Mesenchymal stem cell (in vitro differentiated cells and primary cell): ENCODE results near the gene STIM1.

Source experiments
- DNase-seq: peaks from one replicate; pipeline ENCODE4 v3.0.0-alpha.2; 2013
- H2AFZ ChIP-seq: one replicate; pipeline ENCODE4 v1.6.1; 2013; ENCODE audit warnings: low read depth, mild to moderate bottlenecking, control low read depth, inconsistent platforms, low read length, moderate library complexity
- H2AK5ac ChIP-seq: 2 replicates; pipeline ENCODE4 v1.6.1; 2013; ENCODE audit warnings: low read length, moderate library complexity, mild to moderate bottlenecking, inconsistent platforms; ENCODE audit not compliant: severe bottlenecking
- H2BK120ac ChIP-seq: one replicate; pipeline ENCODE4 v1.6.1; 2013; ENCODE audit warnings: low read depth, mild to moderate bottlenecking, inconsistent platforms, low read length, moderate library complexity
- H2BK12ac ChIP-seq, 2 experiments: one replicate each; pipeline ENCODE4 v1.6.1; 2013; ENCODE audit warnings: inconsistent platforms in 2 of 2, low read length in 2 of 2, mild to moderate bottlenecking in 2 of 2, moderate library complexity in 2 of 2, control low read depth in 1 of 2
- H2BK15ac ChIP-seq: one replicate; pipeline ENCODE4 v1.6.1; 2013; ENCODE audit warnings: mild to moderate bottlenecking, low read depth, inconsistent platforms; ENCODE audit not compliant: poor library complexity, severe bottlenecking
- H2BK5ac ChIP-seq: 2 replicates; pipeline ENCODE4 v1.6.1; 2013; ENCODE audit warnings: low read depth, mild to moderate bottlenecking, low read length, control low read depth, inconsistent platforms; ENCODE audit not compliant: poor library complexity, severe bottlenecking
- H3K14ac ChIP-seq, 2 experiments: one replicate each; pipeline ENCODE4 v1.6.1; 2013; ENCODE audit warnings: inconsistent platforms in 2 of 2, low read length in 2 of 2, control low read depth in 1 of 2, mild to moderate bottlenecking in 1 of 2, moderate library complexity in 1 of 2
- H3K18ac ChIP-seq, 2 experiments: one replicate each; pipeline ENCODE4 v1.6.1; 2013; ENCODE audit warnings: inconsistent platforms in 2 of 2, low read length in 2 of 2, control low read depth in 1 of 2, low read depth in 1 of 2, mild to moderate bottlenecking in 1 of 2
- H3K23ac ChIP-seq, 2 experiments: one replicate each; pipeline ENCODE4 v1.6.1; 2013; ENCODE audit warnings: inconsistent platforms in 2 of 2, low read length in 2 of 2, mild to moderate bottlenecking in 2 of 2, moderate library complexity in 2 of 2, control low read depth in 1 of 2
- H3K27ac ChIP-seq: 2 replicates; pipeline ENCODE4 v1.5.1; 2013; ENCODE audit warnings: mild to moderate bottlenecking, moderate library complexity, low read length, control low read depth, inconsistent platforms; ENCODE audit not compliant: poor library complexity, severe bottlenecking
- H3K27me3 ChIP-seq, 2 experiments: 2 replicates each; pipeline versions ENCODE4 v1.6.1 to v1.7.0; 2013; ENCODE audit warnings: low read length in 2 of 2, mild to moderate bottlenecking in 2 of 2, moderate library complexity in 2 of 2, control low read depth in 1 of 2, inconsistent platforms in 1 of 2; ENCODE audit not compliant: control insufficient read depth in 1 of 2, insufficient read depth in 1 of 2
- H3K36me3 ChIP-seq, 2 experiments: 2 replicates each; pipeline versions ENCODE4 v1.6.1 to v1.7.0; 2013; ENCODE audit warnings: low read length in 2 of 2, control low read depth in 1 of 2, inconsistent platforms in 1 of 2, low read depth in 1 of 2, mild to moderate bottlenecking in 1 of 2; ENCODE audit not compliant: insufficient read depth in 2 of 2, control insufficient read depth in 1 of 2
- H3K4ac ChIP-seq, 2 experiments: one replicate each; pipeline ENCODE4 v1.6.1; 2013; ENCODE audit warnings: inconsistent platforms in 2 of 2, low read length in 2 of 2, mild to moderate bottlenecking in 2 of 2, moderate library complexity in 2 of 2, control low read depth in 1 of 2, low read depth in 1 of 2
- H3K4me1 ChIP-seq: 2 replicates; pipeline ENCODE4 v1.6.1; 2013; ENCODE audit warnings: low read depth, low read length, control low read depth; ENCODE audit not compliant: control insufficient read depth, insufficient read depth
- H3K4me2 ChIP-seq: 2 replicates; pipeline ENCODE4 v1.6.1; 2013; ENCODE audit warnings: low read length, mild to moderate bottlenecking, inconsistent platforms; ENCODE audit not compliant: poor library complexity, severe bottlenecking
- H3K4me3 ChIP-seq, 2 experiments: 2 replicates each; pipeline versions ENCODE4 v1.5.1 to v1.7.0; 2013; ENCODE audit warnings: low read length in 2 of 2, mild to moderate bottlenecking in 2 of 2, control low read depth in 1 of 2, low read depth in 1 of 2; ENCODE audit not compliant: insufficient read depth in 1 of 2
- H3K79me1 ChIP-seq: replicated peaks from 2 replicates; pipeline ENCODE4 v1.6.1; 2013; ENCODE audit warnings: mild to moderate bottlenecking, control low read depth, low read length, inconsistent platforms; ENCODE audit not compliant: poor library complexity, severe bottlenecking
- H3K9ac ChIP-seq: 2 replicates; pipeline ENCODE4 v1.7.0; 2013; ENCODE audit warnings: mild to moderate bottlenecking, low read length, moderate library complexity
- H3K9me3 ChIP-seq: 2 replicates; pipeline ENCODE4 v1.7.0; 2013; ENCODE audit warnings: mild to moderate bottlenecking, low read length; ENCODE audit not compliant: control insufficient read depth
- H4K8ac ChIP-seq: one replicate; pipeline ENCODE4 v1.6.1; 2013; ENCODE audit warnings: inconsistent platforms, mild to moderate bottlenecking, low read length, moderate library complexity
- H4K91ac ChIP-seq: one replicate; pipeline ENCODE4 v1.6.1; 2013; ENCODE audit warnings: mild to moderate bottlenecking, low read length, inconsistent platforms
- WGBS: methylation state at CpG from one replicate; pipeline ENCODE4 v1.1.7; 2013; ENCODE audit warnings: mixed read lengths; 5-methylcytosine and 5-hydroxymethylcytosine counted together

The STIM1 gene

GRCh38 chr11:3876613-3877012 is 21.1 kb downstream of the STIM1 start:
- Histone ChIP-seq H3K4me3 (no peak overlapping the region), H3K79me1 (peaks cover 13% of the 10 kb centered on the region), H4K91ac (no peak overlapping the region), H3K4ac (no peak overlapping the region), H3K9me3 (no peaks in the 10 kb centered on the region), H2BK120ac (no peak overlapping the region), H4K8ac (no peak overlapping the region), H3K27ac (no peak overlapping the region), H3K36me3 (peaks cover 0 to 3% of the 10 kb centered on the region in 2 experiments), H2BK15ac (no peak overlapping the region), H3K18ac (no peak overlapping the region), H3K27me3 (no peaks in the 10 kb centered on the region), H2BK5ac (no peak overlapping the region), H2BK12ac (no peak overlapping the region), H2AFZ (no peak overlapping the region), H2AK5ac (no peak overlapping the region), H3K4me1 (peaks cover 11% of the 10 kb centered on the region), H3K23ac (no peak overlapping the region), H3K14ac (no peak overlapping the region), H3K9ac (no peak overlapping the region), H3K4me2 (no peak overlapping the region)
- 98% methylated on average over 3 of the region's 3 CpGs for WGBS
- DNase-seq, result no peak

GRCh38 chr11:3877364-3878257 is 22.1 kb downstream of the STIM1 start:
- H2BK5ac ChIP-seq, result no peak overlapping the region
- no peak overlapping the region for H2BK12ac ChIP-seq
- H3K14ac ChIP-seq, result no peak overlapping the region
- no peaks in the 10 kb centered on the region for H3K36me3 ChIP-seq
- 70% methylated on average over 6 of the region's 8 CpGs for WGBS
- no peak overlapping the region for H2BK15ac ChIP-seq
- H2BK120ac ChIP-seq, result no peak overlapping the region
- peak overlapping the region; percentile 67 for H2AK5ac ChIP-seq
- H4K8ac ChIP-seq, result no peak overlapping the region
- H3K4ac ChIP-seq, result no peak overlapping the region
- H3K4me3 ChIP-seq, result no peak overlapping the region
- no peak overlapping the region for H3K4me2 ChIP-seq
- peaks cover 11% of the 10 kb centered on the region for H3K4me1 ChIP-seq
- H3K9ac ChIP-seq, result no peak overlapping the region
- no peaks in the 10 kb centered on the region for H3K9me3 ChIP-seq
- no peak overlapping the region for H3K23ac ChIP-seq
- H3K79me1 ChIP-seq, result peaks cover 9% of the 10 kb centered on the region
- DNase-seq, result no peak
- no peaks in the 10 kb centered on the region for H3K27me3 ChIP-seq
- no peak overlapping the region for H3K18ac ChIP-seq
- H3K27ac ChIP-seq, result peak overlapping the region; percentile 54
- H4K91ac ChIP-seq, result no peak overlapping the region
- no peak overlapping the region for H2AFZ ChIP-seq

DNA sequence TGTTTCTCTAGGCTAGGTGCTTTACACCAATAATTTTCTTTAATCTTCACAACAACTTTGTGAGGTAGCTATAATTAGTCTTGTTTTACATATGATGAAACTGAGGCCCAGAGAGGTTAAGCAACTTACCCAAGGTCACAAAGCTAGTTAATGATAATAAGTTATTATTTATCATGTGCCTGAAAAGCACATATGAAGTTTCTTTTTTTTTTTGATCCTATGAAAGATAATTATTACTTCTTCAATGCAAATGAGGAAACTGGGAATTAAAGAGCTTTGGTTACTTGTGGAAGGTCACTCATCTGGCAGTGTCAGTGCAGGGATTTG is 22.8 kb downstream of the STIM1 start:
- H3K4me2 ChIP-seq, result no peak overlapping the region
- H3K27me3 ChIP-seq, result no peaks in the 10 kb centered on the region
- H3K4me1 ChIP-seq, result peaks cover 11% of the 10 kb centered on the region
- H2AK5ac ChIP-seq, result no peak overlapping the region
- no peak overlapping the region for H2AFZ ChIP-seq
- H3K14ac ChIP-seq, result no peak overlapping the region
- H2BK5ac ChIP-seq, result no peak overlapping the region
- H3K79me1 ChIP-seq, result peaks cover 9% of the 10 kb centered on the region
- no peak overlapping the region for H3K4ac ChIP-seq
- no peak overlapping the region for H4K8ac ChIP-seq
- no peak overlapping the region for H3K9ac ChIP-seq
- H3K9me3 ChIP-seq, result no peaks in the 10 kb centered on the region
- no peak overlapping the region for H2BK15ac ChIP-seq
- no peak for DNase-seq
- H3K4me3 ChIP-seq, result no peak overlapping the region
- no peaks in the 10 kb centered on the region for H3K36me3 ChIP-seq
- no peak overlapping the region for H3K18ac ChIP-seq
- no peak overlapping the region for H3K23ac ChIP-seq
- H2BK12ac ChIP-seq, result no peak overlapping the region
- peak overlapping the region; percentile 54 for H3K27ac ChIP-seq
- H2BK120ac ChIP-seq, result no peak overlapping the region
- no peak overlapping the region for H4K91ac ChIP-seq

DNA sequence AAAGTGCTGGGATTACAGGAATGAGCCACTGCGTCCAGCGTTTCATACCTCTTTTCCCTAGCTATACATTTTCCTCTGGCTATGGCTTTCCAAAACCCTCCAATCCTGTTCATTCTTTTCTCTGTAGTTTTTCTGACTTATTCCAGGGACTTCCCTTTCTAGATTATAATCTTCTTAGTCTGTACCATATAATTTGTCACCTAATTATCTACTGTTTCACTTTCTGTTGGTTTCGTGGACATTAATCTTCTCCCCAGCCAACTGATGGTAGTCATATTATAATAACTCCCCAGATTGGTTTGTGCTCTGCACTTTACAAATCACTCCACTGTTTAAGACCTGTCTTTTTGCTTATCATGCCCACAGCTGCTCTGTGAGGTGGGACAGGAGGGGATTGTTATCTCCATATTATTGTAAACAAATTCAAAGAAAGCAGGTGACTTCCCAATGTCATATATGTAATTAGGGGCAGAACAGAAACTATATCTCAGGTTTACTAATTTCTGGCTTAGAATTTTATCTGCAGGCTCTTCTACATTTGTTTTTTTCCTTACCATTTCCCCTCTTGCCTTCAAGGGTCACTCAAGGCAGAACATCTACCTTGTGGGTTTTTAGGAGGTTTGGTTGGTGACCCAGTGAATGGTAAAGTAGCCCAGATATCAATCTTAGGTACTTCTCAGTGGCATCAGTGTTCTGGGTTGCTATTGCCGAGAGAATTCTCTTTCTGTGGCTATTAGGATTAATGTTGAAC is 23.9 kb downstream of the STIM1 start:
- no peak overlapping the region for H3K14ac ChIP-seq
- H4K8ac ChIP-seq, result no peak overlapping the region
- peaks cover 13% of the 10 kb centered on the region for H3K4me1 ChIP-seq
- H3K9me3 ChIP-seq, result no peaks in the 10 kb centered on the region
- H3K18ac ChIP-seq, result no peak overlapping the region
- no peak overlapping the region for H2BK15ac ChIP-seq
- H3K27me3 ChIP-seq, result no peaks in the 10 kb centered on the region
- H3K4me2 ChIP-seq, result no peak overlapping the region
- DNase-seq, result no peak
- no peak overlapping the region for H2BK12ac ChIP-seq
- peak overlapping the region; percentile 86 for H3K27ac ChIP-seq
- H2BK5ac ChIP-seq, result no peak overlapping the region
- H2AK5ac ChIP-seq, result no peak overlapping the region
- no peak overlapping the region for H4K91ac ChIP-seq
- no peaks in the 10 kb centered on the region for H3K36me3 ChIP-seq
- no peak overlapping the region for H2BK120ac ChIP-seq
- no peak overlapping the region for H2AFZ ChIP-seq
- H3K9ac ChIP-seq, result no peak overlapping the region
- H3K23ac ChIP-seq, result no peak overlapping the region
- H3K4me3 ChIP-seq, result no peak overlapping the region
- peaks cover 6% of the 10 kb centered on the region for H3K79me1 ChIP-seq
- no peak overlapping the region for H3K4ac ChIP-seq
- 89% methylated on average over 3 of the region's 4 CpGs for WGBS
